HepG2 (cell line): ENCODE data around the gene CREB3.

ENCODE experiments used
- CC2D1A ChIP-seq: sonication (generic); formaldehyde crosslinking; IDR thresholded peaks from 2 replicates; pipeline ENCODE4 v1.8.1; 2023; ENCODE audit warnings: mild to moderate bottlenecking, missing genetic modification reagents
- DPF2 ChIP-seq: sonication (generic); formaldehyde crosslinking; IDR thresholded peaks from 2 replicates; pipeline ENCODE4 v1.4.0; 2020; ENCODE audit warnings: mild to moderate bottlenecking, low read depth, missing genetic modification reagents, borderline replicate concordance
- FOXM1 ChIP-seq: sonication (generic); formaldehyde crosslinking; IDR thresholded peaks from 2 replicates; pipeline ENCODE4 v1.5.0; 2020; ENCODE audit warnings: missing genetic modification reagents
- FOXP1 ChIP-seq, 2 experiments: fragments of 450-650 bp in 1 of 2; IDR thresholded peaks; 2 replicates each; pipeline ENCODE4 v1.6.1; 2017 to 2018; ENCODE audit warnings: antibody characterized with exemption in 1 of 2
- POLR2AphosphoS5 ChIP-seq: IDR thresholded peaks from 2 replicates; pipeline ENCODE4 v1.6.1; 2012; ENCODE audit warnings: low read depth, low read length
- RBAK ChIP-seq: sonication (generic); formaldehyde crosslinking; IDR thresholded peaks from 2 replicates; pipeline ENCODE4 v1.5.1; 2020; ENCODE audit warnings: mild to moderate bottlenecking, missing genetic modification reagents
- U2AF2 ChIP-seq: fragments of 200-400 bp; formaldehyde crosslinking; IDR thresholded peaks from 2 replicates; pipeline ENCODE4 v1.6.1; 2017; ENCODE audit warnings: low read depth, mild to moderate bottlenecking, low read length
- ZFP36L2 ChIP-seq: sonication (generic); formaldehyde crosslinking; IDR thresholded peaks from 2 replicates; pipeline ENCODE4 v1.4.0; 2020; ENCODE audit warnings: missing genetic modification reagents
- TF ChIP-seq, protein P1 (sequence below): sonication (generic); formaldehyde crosslinking; IDR thresholded peaks from 2 replicates; pipeline ENCODE4 v1.5.0; 2020; ENCODE audit warnings: mild to moderate bottlenecking, missing genetic modification reagents, moderate library complexity
- TF ChIP-seq, protein P2 (sequence below): sonication (generic); formaldehyde crosslinking; IDR thresholded peaks from 2 replicates; pipeline ENCODE4 v1.5.1; 2020; ENCODE audit warnings: missing genetic modification reagents, mild to moderate bottlenecking, borderline replicate concordance

DNA sequence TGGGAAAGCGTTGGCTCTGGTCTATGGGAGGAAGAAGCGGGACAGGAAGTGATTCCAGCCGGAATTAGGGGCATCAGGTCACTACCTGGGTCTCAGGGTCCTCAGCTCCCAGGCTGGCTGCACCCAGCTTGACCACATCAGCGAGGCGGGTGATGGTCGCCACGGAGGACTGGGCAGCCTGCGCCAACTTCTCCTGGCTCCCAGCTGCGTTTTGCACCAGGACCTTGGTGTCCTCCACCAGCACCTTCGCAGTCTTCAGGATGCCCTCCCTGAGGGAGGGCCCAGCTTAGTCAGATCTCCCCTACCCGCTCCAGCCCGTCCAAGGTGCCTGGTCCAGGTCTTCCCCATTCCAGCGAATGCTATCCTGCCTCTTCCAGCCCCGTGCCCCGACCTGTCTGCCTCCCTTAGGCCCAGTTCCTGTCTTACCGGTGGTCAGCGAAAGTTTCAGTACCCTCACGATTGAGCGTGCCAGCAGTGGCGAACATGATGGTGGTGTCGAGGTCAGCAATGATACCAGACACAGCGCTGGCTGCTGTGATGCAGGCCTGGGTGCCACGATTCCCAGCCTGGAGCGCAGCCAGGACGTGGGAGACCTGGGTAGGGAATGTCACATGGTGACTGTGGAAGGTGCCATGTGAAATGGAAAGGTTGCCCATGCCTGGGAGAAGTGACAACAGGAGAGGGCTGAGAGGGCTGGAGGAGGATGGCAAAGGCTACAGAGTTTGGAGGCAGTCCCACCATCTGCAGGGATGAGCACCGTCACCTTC, 28.4 kb upstream of the CREB3 start:
- TF ChIP-seq RBAK (no peak), DPF2 (CRISPR knock-in tag) (no peak), FOXP1 (IDR thresholded peaks at IDR 0.05) (no peak), FOXP1 (CRISPR knock-in tag; IDR thresholded peaks at IDR 0.05) (no peak), POLR2AphosphoS5 (no peak), U2AF2 (no peak), CC2D1A (no peak), FOXM1 (no peak), ZFP36L2 (no peak)
- TF ChIP-seq, protein P1, sequence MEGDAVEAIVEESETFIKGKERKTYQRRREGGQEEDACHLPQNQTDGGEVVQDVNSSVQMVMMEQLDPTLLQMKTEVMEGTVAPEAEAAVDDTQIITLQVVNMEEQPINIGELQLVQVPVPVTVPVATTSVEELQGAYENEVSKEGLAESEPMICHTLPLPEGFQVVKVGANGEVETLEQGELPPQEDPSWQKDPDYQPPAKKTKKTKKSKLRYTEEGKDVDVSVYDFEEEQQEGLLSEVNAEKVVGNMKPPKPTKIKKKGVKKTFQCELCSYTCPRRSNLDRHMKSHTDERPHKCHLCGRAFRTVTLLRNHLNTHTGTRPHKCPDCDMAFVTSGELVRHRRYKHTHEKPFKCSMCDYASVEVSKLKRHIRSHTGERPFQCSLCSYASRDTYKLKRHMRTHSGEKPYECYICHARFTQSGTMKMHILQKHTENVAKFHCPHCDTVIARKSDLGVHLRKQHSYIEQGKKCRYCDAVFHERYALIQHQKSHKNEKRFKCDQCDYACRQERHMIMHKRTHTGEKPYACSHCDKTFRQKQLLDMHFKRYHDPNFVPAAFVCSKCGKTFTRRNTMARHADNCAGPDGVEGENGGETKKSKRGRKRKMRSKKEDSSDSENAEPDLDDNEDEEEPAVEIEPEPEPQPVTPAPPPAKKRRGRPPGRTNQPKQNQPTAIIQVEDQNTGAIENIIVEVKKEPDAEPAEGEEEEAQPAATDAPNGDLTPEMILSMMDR (CRISPR knock-in tag), result no peak
- TF ChIP-seq, protein P2, sequence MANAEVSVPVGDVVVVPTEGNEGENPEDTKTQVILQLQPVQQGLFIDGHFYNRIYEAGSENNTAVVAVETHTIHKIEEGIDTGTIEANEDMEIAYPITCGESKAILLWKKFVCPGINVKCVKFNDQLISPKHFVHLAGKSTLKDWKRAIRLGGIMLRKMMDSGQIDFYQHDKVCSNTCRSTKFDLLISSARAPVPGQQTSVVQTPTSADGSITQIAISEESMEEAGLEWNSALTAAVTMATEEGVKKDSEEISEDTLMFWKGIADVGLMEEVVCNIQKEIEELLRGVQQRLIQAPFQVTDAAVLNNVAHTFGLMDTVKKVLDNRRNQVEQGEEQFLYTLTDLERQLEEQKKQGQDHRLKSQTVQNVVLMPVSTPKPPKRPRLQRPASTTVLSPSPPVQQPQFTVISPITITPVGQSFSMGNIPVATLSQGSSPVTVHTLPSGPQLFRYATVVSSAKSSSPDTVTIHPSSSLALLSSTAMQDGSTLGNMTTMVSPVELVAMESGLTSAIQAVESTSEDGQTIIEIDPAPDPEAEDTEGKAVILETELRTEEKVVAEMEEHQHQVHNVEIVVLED (CRISPR knock-in tag), result no peak
